IgD-negative memory B cell (primary cell): ENCODE measurements around the gene MACROD1. TPM values are rescaled to one million over a fixed set of nuclear protein-coding genes. Genes with fewer than 3 reads are reported as not detected.
A peak's percentile ranks its signal among the peaks of the same experiment; 100 is the strongest.
"Not testable (repeated sequence)": the region's sequence is repeated elsewhere in the genome, so short reads cannot be mapped to it uniquely, and the experiment has no call there.

Experiments used
- H3K27ac Mint-ChIP-seq, 3 donors: one replicate each; pipeline ENCODE4 v1.8.0; 2020 to 2022; ENCODE audit warnings: mild to moderate bottlenecking in 3 of 3, mixed read lengths in 3 of 3, moderate library complexity in 1 of 3
- H3K27me3 Mint-ChIP-seq: one replicate; pipeline ENCODE4 v1.8.0; 2021; ENCODE audit warnings: mixed read lengths
- H3K36me3 Mint-ChIP-seq: one replicate; pipeline ENCODE4 v1.8.0; 2020; ENCODE audit warnings: mild to moderate bottlenecking, mixed read lengths
- H3K4me1 Mint-ChIP-seq, 3 donors: one replicate each; pipeline ENCODE4 v1.8.0; 2020 to 2022; ENCODE audit warnings: mixed read lengths in 3 of 3, mild to moderate bottlenecking in 1 of 3
- H3K4me3 Mint-ChIP-seq, 4 donors: one replicate each; pipeline ENCODE4 v1.8.0; 2020 to 2022; ENCODE audit warnings: mild to moderate bottlenecking in 4 of 4, mixed read lengths in 4 of 4, moderate library complexity in 3 of 4
- H3K9me3 Mint-ChIP-seq, 3 donors: one replicate each; pipeline ENCODE4 v1.8.0; 2020 to 2021; ENCODE audit warnings: mixed read lengths in 3 of 3, mild to moderate bottlenecking in 1 of 3
- polyA plus RNA-seq: library from polyadenylated mRNA; unstranded; fragments of 300-500 nt; fragmentation: Illumina TruSeq; gene quantifications from one replicate; pipeline ENCODE4 v1.2.3, GENCODE V29; 2021

The MACROD1 gene
- polyA plus RNA-seq, 1 donor from 2014 or later, result 9.7 TPM

DNA sequence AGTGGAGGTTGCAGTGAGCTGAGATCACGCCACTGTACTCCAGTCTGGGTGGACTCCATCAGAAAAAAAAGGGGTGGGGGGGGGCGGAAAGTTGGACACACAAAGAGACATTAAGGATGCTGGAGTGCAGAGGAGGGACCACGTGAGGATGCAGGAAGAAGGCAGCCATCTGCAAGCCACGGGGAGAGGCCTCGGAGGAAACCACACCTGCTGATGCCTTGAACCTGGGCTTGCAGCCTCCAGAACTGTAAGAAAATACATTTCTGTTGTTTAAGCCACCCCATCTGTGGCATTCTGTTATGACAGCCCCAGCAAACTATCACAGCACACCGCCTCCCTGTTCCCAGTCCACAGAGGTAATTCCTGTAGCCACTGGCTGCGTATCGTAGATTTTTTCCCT is 10.8 kb upstream of the MACROD1 start:
- Mint-ChIP-seq H3K4me3 (no peak overlapping the region), H3K36me3 (peaks cover 5% of the 10 kb centered on the region), H3K27ac (no peak overlapping the region), H3K4me1 (peaks cover 6 to 15% (median 13%) of the 10 kb centered on the region in 3 donors), H3K9me3 (peaks cover 0 to 3% (median 0%) of the 10 kb centered on the region in 3 donors), H3K27me3 (no peaks in the 10 kb centered on the region)

DNA sequence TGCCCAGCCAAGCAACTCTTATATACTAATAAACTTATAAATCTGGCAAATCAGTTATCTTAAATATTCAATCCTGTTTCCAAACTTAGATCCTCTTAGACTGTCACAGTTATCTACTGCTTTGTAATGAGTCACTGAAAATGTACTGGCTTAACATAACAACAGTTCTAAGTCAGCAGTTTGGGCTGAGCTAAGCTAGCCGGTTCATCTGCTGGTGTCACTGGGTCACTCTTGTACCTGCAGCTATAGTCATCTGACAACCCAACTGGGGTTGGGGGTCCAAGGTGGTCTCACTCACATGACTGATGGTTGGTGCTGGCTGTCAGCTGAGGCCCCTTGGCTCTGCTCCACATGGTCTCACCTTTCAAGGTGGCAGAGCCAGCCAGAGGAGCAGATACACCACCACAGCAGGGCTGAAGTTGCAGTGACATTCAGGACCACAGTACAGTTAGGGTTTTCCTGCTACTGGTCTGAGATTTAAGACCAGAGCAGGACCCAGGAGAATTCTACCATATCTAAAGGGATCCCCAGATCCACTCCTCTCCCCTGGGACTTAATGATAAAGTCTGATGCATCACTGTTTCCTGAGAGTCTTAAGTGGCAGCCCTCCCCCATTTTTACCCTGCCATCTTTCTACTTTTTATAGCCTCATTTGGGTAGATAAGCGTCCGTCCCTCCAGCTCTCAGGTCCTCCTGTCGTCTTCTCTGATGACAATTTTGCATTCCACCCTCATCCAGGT is 7.9 kb upstream of the MACROD1 start:
- peaks cover 0 to 3% (median 0%) of the 10 kb centered on the region in 3 donors for H3K9me3 Mint-ChIP-seq
- no peak overlapping the region for H3K4me3 Mint-ChIP-seq
- H3K27me3 Mint-ChIP-seq, result no peaks in the 10 kb centered on the region

DNA sequence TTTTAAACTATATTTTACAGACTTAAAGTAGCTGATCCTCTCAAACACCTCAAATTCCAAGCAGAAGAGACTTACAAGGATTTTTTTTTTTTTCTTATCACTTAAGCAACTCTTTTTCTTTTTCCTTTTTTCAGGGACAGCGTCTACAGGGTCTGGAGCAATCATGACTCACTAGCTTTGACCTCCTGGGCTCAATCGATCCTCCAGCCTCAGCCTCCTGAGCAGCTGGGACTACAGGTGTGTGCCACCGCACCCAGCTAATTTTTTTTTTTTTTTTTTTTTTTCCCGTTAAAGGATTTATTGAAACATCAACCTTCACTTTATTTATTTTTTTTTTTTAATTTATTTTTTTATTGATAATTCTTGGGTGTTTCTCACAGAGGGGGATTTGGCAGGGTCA is 4.5 kb upstream of the MACROD1 start:
- Mint-ChIP-seq H3K27ac (no peak overlapping the region), H3K36me3 (no peaks in the 10 kb centered on the region), H3K4me1 (peaks cover 0 to 5% (median 3%) of the 10 kb centered on the region in 3 donors), H3K27me3 (no peaks in the 10 kb centered on the region), H3K9me3 (peaks cover 0 to 3% (median 0%) of the 10 kb centered on the region in 3 donors), H3K4me3 (no peak overlapping the region)

More for the DNA sequence above, 7.9 kb upstream of the MACROD1 start:
- no peak overlapping the region for H3K27ac Mint-ChIP-seq
- H3K36me3 Mint-ChIP-seq, result peaks cover 5% of the 10 kb centered on the region
- peaks cover 6 to 9% (median 6%) of the 10 kb centered on the region in 3 donors for H3K4me1 Mint-ChIP-seq

DNA sequence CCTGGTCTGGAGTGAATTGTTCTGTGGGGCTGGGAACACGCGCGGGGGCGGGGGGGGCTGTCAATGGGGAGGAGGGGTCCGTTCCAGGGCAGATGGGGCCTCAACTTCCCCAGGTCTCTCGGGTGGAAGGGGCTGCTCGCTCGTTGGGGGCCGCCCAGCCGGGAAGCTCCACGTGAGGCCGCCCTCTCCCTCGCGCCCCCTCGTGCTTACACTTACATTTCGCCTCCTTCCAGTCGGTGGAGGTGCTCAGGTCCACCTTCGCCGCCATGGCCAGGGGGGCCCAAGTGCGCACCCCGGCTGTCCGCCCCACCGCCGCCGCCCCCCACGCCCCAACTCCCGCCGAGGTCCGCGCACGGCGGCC is 452 bp downstream of the MACROD1 start:
- no peak overlapping the region for H3K27ac Mint-ChIP-seq
- H3K4me1 Mint-ChIP-seq, result peaks cover 0 to 5% (median 3%) of the 10 kb centered on the region in 3 donors
- no peaks in the 10 kb centered on the region for H3K27me3 Mint-ChIP-seq
- peaks cover 4% of the 10 kb centered on the region for H3K36me3 Mint-ChIP-seq
- H3K9me3 Mint-ChIP-seq, result no peaks in the 10 kb centered on the region
- H3K4me3 Mint-ChIP-seq, result peak overlapping the region in 3 of 4 donors; percentile 81 to 93 (median 86)

DNA sequence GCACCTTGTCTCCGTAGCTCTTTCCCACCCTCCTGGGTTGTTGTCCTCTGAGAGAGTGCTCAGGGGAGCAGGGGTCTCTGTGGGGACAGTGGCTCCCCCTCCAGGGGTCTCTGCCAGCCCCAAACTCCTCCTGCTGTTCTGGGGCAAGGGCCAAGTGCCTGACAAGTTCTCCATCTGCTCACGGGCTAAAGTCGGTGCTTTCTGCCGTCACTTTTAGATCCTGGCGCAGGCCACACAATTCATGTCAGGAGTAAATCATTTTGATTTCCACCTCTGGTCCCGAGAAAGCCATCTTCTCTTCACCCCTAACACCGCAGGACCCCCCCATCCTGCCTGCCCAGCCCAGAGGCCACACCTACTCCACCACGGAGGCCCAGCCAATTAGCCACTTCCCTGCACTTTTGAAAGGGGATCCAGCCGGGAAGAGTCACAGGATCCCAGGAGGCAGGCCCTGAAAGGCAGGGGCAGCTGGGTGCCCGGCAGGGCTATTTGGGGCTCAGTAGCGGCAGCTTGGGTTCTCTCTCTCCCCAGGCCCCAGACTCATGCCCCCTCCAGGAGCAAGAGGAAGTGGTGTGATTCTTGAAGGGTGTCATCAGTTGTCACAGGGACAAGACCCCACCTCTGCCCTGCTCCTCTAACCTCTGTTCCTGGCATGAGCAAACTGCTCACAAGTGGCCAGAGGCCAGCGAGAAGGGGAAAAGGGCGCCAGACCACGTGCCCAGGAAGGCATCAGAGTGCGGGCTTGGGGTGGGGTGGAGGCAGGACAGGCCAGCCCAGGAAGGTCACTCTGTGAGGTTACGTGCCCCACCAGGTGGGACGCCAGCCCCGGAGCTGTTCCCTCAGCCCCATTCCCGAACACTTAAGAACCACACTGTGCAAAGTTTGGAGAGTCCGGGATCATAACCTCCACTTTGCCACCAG is 1.3 kb downstream of the MACROD1 start:
- Mint-ChIP-seq H3K4me3 (peak overlapping the region; percentile 81 to 93 (median 88)), H3K27ac (no peak overlapping the region), H3K4me1 (peaks cover 0 to 5% (median 3%) of the 10 kb centered on the region in 3 donors), H3K9me3 (no peaks in the 10 kb centered on the region), H3K36me3 (peaks cover 4% of the 10 kb centered on the region), H3K27me3 (no peaks in the 10 kb centered on the region)

DNA sequence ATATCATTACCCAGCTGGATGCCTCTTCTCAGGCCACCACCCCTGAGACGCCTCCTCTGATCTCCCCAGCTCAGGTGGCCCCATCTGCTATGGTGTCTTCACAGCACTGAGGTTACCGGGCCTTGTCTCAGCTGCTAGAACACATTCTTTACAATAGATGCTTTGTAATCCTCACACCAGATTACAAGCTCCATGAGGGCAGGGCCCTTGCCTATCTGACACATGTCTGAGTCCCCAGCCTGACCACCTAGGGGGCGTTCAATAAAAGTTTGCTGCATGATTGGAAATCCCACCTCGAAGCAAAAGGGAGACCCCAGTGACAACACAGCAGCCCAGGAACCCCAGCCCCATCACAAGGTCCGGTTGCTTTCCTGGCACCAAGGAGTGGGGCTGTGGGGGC is 2.0 kb downstream of the MACROD1 start:
- Mint-ChIP-seq H3K27ac (no peak overlapping the region), H3K4me3 (peak overlapping the region in 3 of 4 donors; percentile 43 to 57 (median 50)), H3K9me3 (no peaks in the 10 kb centered on the region), H3K4me1 (peaks cover 0 to 5% (median 3%) of the 10 kb centered on the region in 3 donors), H3K36me3 (peaks cover 4% of the 10 kb centered on the region), H3K27me3 (no peaks in the 10 kb centered on the region)

- H3K36me3 Mint-ChIP-seq, H3K9me3 Mint-ChIP-seq, H3K27me3 Mint-ChIP-seq, H3K4me1 Mint-ChIP-seq, H3K27ac Mint-ChIP-seq: not testable (repeated sequence)
- H3K4me3 Mint-ChIP-seq, result peak overlapping the region in 1 of 4 donors; percentile 57
Observed at GRCh38 chr11:64162769-64163168, 3.1 kb downstream of the MACROD1 start.

- Mint-ChIP-seq H3K4me3 (no peak overlapping the region), H3K27me3 (no peaks in the 10 kb centered on the region), H3K36me3 (peaks cover 4% of the 10 kb centered on the region), H3K4me1 (peaks cover 0 to 2% (median 0%) of the 10 kb centered on the region in 3 donors), H3K27ac (no peak overlapping the region), H3K9me3 (no peaks in the 10 kb centered on the region)
Observed at GRCh38 chr11:64161037-64161436, 4.9 kb downstream of the MACROD1 start.

GRCh38 chr11:64157631-64158394 is 8.1 kb downstream of the MACROD1 start:
- Mint-ChIP-seq H3K9me3 (no peaks in the 10 kb centered on the region), H3K27ac (peak overlapping the region in 1 of 3 donors; percentile 7), H3K36me3 (peaks cover 4% of the 10 kb centered on the region), H3K27me3 (no peaks in the 10 kb centered on the region), H3K4me1 (peaks cover 0 to 3% (median 0%) of the 10 kb centered on the region in 3 donors), H3K4me3 (no peak overlapping the region)

DNA sequence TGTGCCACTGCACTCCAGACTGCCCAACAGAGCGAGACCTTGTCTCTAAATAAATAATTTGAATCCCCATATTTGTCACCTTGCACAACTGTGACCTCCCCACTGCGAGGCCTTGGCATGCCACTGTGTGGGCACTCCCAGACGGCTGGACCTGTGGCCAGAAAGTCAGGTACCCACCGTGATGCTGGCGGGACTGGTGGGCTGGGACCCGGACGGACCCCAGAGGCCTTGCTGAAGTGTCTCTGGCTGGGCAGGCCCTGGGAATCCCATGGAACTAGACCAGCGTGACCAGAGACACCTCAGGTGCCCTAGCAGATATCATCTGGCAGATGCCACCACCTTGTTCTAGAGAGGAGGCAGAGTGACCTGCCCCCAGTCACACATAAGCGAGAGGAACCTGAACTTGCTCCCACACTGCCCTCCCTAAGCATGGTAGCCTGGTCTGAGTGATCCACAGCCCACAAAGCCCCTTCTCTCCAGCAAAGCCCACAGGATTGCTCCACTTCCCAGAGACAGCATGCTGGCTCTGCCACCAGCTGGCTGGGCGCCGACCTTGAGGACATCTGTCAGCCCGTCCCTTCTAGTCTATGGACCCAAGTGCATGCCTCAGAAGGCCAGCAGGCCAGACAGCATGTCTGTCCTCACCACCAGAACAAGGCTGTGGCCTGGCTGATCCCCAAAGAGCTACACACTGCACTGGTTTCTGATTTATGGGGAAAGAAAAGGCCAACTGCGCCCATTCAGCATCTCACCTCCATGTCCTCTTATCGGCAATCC is 9.5 kb downstream of the MACROD1 start:
- Mint-ChIP-seq H3K36me3 (peaks cover 4% of the 10 kb centered on the region), H3K27me3 (no peaks in the 10 kb centered on the region), H3K4me1 (peaks cover 0 to 3% (median 0%) of the 10 kb centered on the region in 3 donors), H3K9me3 (no peaks in the 10 kb centered on the region), H3K27ac (no peak overlapping the region), H3K4me3 (no peak overlapping the region)

DNA sequence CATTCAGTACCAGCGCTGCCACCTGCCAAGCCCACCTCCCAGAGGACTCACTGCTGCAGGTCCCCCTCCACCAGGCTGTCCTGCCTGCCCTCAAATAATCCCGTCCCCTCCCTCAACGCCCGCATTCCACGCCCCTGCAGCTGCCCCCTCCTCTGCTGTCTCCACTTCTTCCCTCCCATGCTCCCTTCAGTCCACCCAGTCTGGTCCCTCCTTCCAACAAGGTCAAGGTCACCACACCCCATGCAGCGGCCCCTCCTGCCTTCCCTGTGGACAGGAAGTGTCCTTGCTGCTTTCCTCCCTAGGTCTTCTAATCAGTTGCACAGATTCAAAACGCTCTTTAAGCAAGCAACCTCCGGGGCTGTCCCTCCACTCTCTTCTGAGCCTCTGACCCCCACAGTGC is 12.1 kb downstream of the MACROD1 start:
- no peak overlapping the region for H3K4me3 Mint-ChIP-seq
- no peaks in the 10 kb centered on the region for H3K36me3 Mint-ChIP-seq
- H3K27me3 Mint-ChIP-seq, result no peaks in the 10 kb centered on the region
- peaks cover 0 to 3% (median under 1%) of the 10 kb centered on the region in 3 donors for H3K4me1 Mint-ChIP-seq
- no peaks in the 10 kb centered on the region for H3K9me3 Mint-ChIP-seq
- H3K27ac Mint-ChIP-seq, result no peak overlapping the region

- H3K27ac Mint-ChIP-seq, result no peak overlapping the region
- H3K27me3 Mint-ChIP-seq, result peaks cover 4% of the 10 kb centered on the region
- H3K4me3 Mint-ChIP-seq, result no peak overlapping the region
- H3K4me1 Mint-ChIP-seq, result peaks cover 4 to 6% (median 5%) of the 10 kb centered on the region in 3 donors
- no peaks in the 10 kb centered on the region for H3K9me3 Mint-ChIP-seq
- H3K36me3 Mint-ChIP-seq, result no peaks in the 10 kb centered on the region
Observed at GRCh38 chr11:64152841-64153691, 12.8 kb downstream of the MACROD1 start.

DNA sequence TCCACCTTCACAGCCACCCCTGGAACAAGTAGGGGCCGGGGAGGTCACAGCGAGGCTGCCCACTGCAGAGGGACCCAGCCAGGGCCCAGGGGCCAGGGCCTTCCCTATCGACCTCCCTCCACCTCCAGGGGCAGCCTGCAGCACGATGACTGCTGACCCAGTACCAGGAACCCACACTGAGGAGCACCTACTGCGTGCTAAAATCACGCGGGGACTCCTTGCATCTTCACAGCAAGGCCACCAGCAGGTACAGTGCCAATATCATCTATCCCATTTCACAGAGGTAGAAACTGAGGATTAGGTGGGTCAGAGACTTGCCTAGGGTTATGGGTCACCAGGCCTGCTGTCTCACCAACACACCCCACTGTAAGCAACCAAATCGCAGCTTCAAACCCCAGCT is 14.6 kb downstream of the MACROD1 start:
- peaks cover 4% of the 10 kb centered on the region for H3K27me3 Mint-ChIP-seq
- no peak overlapping the region for H3K4me3 Mint-ChIP-seq
- no peaks in the 10 kb centered on the region for H3K9me3 Mint-ChIP-seq
- no peak overlapping the region for H3K27ac Mint-ChIP-seq
- H3K4me1 Mint-ChIP-seq, result peaks cover 4 to 9% (median 5%) of the 10 kb centered on the region in 3 donors
- H3K36me3 Mint-ChIP-seq, result no peaks in the 10 kb centered on the region
